ENCODE measurements around the gene AMOT.

DNA sequence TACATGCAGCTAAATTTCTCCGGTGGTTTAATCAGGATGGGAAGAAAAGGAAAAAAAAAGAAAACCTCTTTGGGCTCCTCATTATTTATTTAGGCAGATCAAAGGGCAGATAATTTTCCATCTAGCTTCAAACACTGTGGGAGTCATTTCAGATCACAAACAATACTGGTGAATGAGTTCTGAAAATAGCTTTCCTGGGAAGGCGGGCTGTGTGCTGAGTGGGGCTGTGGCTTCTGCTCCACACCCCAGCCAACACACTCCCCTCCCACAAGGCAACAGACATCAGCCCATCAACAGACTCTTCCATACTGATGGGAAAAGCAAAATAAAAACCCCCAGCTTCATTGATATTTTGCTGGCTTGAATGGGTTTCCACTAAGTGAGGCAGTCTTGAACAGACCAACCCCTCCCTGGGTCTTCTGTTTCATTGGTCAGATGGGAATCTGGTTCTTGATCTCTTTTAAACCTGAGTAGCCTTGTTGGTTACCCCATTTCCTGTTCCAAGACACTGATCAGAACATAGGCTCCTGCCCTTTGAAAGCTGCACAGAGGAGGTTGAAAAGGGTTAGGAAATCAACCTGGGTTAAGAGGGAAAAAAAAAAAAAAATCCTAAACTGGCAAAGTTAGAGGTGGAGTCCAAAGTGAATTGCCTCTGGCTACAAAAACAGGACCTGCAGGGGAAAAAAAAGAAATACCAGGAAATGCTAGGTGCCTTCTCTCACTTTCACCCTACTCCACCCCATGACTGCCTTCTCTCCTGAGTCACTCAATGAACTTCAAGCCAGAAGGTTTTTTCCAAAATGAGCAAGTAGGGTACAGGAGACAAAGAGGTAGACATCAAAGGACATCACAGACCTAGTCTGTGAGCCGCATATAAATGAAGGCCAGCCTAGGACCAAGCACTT lies 20.0 kb downstream of the AMOT start:
- TF ChIP-seq CTCF (IDR thresholded peaks at IDR 0.05) (no peak), TCF12 (IDR thresholded peaks at IDR 0.05) (no peak)
